ENCODE measurements around the gene MTMR1.

- TF ChIP-seq POLR2AphosphoS5 (IDR thresholded peaks at IDR 0.05): peak; percentile 40
- TF ChIP-seq CTCF (IDR thresholded peaks at IDR 0.05; ENCODE audit: poor library complexity, severe bottlenecking): no peak
- no peak for TF ChIP-seq EP300 (conservative IDR thresholded peaks at IDR 0.05; ENCODE audit: poor library complexity, severe bottlenecking)
- no peak for TF ChIP-seq EZH2 (IDR thresholded peaks at IDR 0.05; ENCODE audit: borderline replicate concordance, insufficient read depth, low read length, poor library complexity, severe bottlenecking)
Measured at GRCh38 chrX:150692831-150693724, at the start of gene MTMR1.

All from neural cell (in vitro differentiated cells).